ENCODE results near the gene SHISAL2A. TPM values are rescaled to one million over a fixed set of nuclear protein-coding genes. Genes with fewer than 3 reads are reported as not detected.

SHISAL2A gene
- total and polyA plus RNA-seq, 2 of the 4 experiments (the other 2 are of a cell fraction) = not detected

DNA sequence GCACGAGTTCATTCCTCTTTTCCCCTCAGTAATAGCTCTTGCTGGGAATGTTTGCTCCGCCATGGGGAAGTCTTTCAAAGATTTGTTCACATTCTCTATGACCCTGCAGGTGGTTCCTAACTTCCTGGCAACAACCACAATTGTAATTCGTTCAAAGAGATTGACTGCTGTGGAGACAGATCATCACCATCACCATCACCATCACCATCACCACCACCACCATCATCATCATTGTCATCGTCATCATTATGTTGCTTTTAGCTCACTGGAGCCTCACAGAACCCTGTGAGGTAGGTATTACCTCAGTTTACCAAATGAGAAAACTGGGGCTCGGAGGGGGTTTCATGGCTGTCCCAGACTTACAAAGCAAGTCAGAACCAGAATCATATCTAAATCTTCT, 34.3 kb downstream of the SHISAL2A start (continued):
- TF ChIP-seq MXI1 (IDR thresholded peaks at IDR 0.05; ENCODE audit: borderline replicate concordance, low read depth, low read length) = no peak
- TF ChIP-seq, protein P1, sequence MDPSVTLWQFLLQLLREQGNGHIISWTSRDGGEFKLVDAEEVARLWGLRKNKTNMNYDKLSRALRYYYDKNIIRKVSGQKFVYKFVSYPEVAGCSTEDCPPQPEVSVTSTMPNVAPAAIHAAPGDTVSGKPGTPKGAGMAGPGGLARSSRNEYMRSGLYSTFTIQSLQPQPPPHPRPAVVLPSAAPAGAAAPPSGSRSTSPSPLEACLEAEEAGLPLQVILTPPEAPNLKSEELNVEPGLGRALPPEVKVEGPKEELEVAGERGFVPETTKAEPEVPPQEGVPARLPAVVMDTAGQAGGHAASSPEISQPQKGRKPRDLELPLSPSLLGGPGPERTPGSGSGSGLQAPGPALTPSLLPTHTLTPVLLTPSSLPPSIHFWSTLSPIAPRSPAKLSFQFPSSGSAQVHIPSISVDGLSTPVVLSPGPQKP (IDR thresholded peaks at IDR 0.05; ENCODE audit: borderline replicate concordance, low read depth, low read length) = no peak
- TF ChIP-seq RAD21 (IDR thresholded peaks at IDR 0.05; ENCODE audit: low read length) = no peak

DNA sequence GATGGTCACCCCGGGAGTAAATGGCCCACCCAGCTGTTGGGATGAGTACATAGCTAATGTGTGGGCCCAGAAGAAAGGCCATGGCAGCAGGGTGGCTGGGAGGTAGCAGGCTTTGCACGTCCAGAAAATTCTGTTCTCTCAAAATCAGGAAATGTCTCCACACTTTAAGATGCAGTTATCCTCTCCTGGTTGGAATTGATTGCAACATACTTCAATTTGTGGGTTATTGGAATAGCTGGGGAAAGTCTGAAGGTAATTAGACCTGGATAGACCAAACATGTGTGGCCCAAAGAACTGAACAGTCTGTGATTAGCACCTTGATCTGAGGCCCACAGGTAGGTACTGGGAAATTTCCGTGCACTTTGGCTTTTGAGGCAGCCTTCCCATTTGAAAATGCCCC, 35.0 kb downstream of the SHISAL2A start:
- no peak overlapping the region for H4K5ac ChIP-seq (ENCODE audit: low read depth, low read length)
- ATAC-seq (ENCODE audit: low read depth) (no peak), DNase-seq (no peak)
- H3K4me2 ChIP-seq (ENCODE audit: low read depth, low read length) = no peak overlapping the region
- dilution Hi-C loops (cut with HindIII; ENCODE audit: low sequenced_read_pairs, unreplicated experiment) (no loop called here), intact Hi-C loops (cut with micrococcal nuclease) (loop anchor here (5.0 kb wide), 1 partner anchor 136 kb away; no protein-coding TSS in a partner anchor), in situ Hi-C loops (cut with MboI; ENCODE audit: low sequenced_read_pairs) (no loop called here)
- H3K27me3 ChIP-seq (ENCODE audit: control insufficient read depth, insufficient read depth, low read length) = no peaks in the 10 kb centered on the region
- no peak overlapping the region for H3K23ac ChIP-seq (ENCODE audit: low read depth, low read length)
- H3K18ac ChIP-seq (ENCODE audit: low read depth, low read length) = no peak overlapping the region
- no peaks in the 10 kb centered on the region for H4K20me1 ChIP-seq (ENCODE audit: insufficient read depth, low read length)
- WGBS, 2 experiments (ENCODE audit: extremely low coverage in 2 of 2, insufficient read length in 1 of 2) = 100% methylated on average over 1 of the region's 3 CpGs; no CpG with 5 or more reads in 1 of the 2 experiments
- no peak overlapping the region for H3K56ac ChIP-seq (ENCODE audit: extremely low read depth, insufficient read depth, low read length)
- no peak overlapping the region for H4K8ac ChIP-seq (ENCODE audit: low read depth in 2 of 2, low read length in 2 of 2)
- H2BK5ac ChIP-seq (ENCODE audit: low read depth, low read length, poor library complexity, severe bottlenecking) = no peak overlapping the region
- H3K4me3 ChIP-seq (ENCODE audit: insufficient read depth, low read depth, low read length) = no peak overlapping the region
- no peak overlapping the region for H2AK9ac ChIP-seq (replicated peaks; ENCODE audit: low read depth, low read length, poor library complexity)
- BruUV-seq (replicated peaks) = no TSS peak
- no peak overlapping the region for H3K9ac ChIP-seq (ENCODE audit: low read depth, low read length)
- no peaks in the 10 kb centered on the region for H3K79me1 ChIP-seq (ENCODE audit: low read depth in 1 of 2, low read length in 2 of 2)
- no peak overlapping the region for H2BK15ac ChIP-seq (ENCODE audit: low read depth, low read length)
- no peaks in the 10 kb centered on the region for H3K9me3 ChIP-seq (ENCODE audit: control insufficient read depth, insufficient read depth, low read length)
- H3K4me1 ChIP-seq (ENCODE audit: control insufficient read depth, insufficient read depth, low read length) = peaks cover 10% of the 10 kb centered on the region
- H3K4ac ChIP-seq (ENCODE audit: low read depth, low read length) = no peak overlapping the region
- H2BK20ac ChIP-seq (ENCODE audit: low read depth, low read length) = no peak overlapping the region
- H2BK120ac ChIP-seq (ENCODE audit: low read depth, low read length) = no peak overlapping the region; the same call in 1 of the 2 replicates
- TF ChIP-seq RFX5 (IDR thresholded peaks at IDR 0.05; ENCODE audit: low read depth, low read length) (no peak), CEBPB (IDR thresholded peaks at IDR 0.05; ENCODE audit: low read depth, low read length) (peak; percentile 73)
- H4K91ac ChIP-seq (ENCODE audit: insufficient read depth, low read depth, low read length) = no peak overlapping the region
- H2AFZ ChIP-seq (replicated peaks; ENCODE audit: low read length, poor library complexity) = no peak overlapping the region
- no peak overlapping the region for H3K14ac ChIP-seq (replicated peaks; ENCODE audit: low read depth, low read length)
- no peak overlapping the region for H2AK5ac ChIP-seq (ENCODE audit: low read depth, low read length)
- H3K9me1 ChIP-seq (ENCODE audit: insufficient read depth, low read length) = peaks cover 7% of the 10 kb centered on the region; the same call in 1 of the 2 replicates
- no peak overlapping the region for H3K27ac ChIP-seq (ENCODE audit: insufficient read depth, low read length)
- POLR2A ChIA-PET (ENCODE audit: unreplicated experiment) = no interaction called here
- CTCF ChIA-PET = interaction anchor here (0.5 to 0.8 kb wide), 2 partner anchors 18 to 89 kb away, joined by 3 read pairs; no protein-coding TSS in a partner anchor
- no peaks in the 10 kb centered on the region for H3K36me3 ChIP-seq (ENCODE audit: control insufficient read depth, insufficient read depth, low read length)
